ENCODE data around the gene RAB4B.
"Not testable (repeated sequence)": the region's sequence is repeated elsewhere in the genome, so short reads cannot be mapped to it uniquely, and the experiment has no call there.

The RAB4B gene

DNA sequence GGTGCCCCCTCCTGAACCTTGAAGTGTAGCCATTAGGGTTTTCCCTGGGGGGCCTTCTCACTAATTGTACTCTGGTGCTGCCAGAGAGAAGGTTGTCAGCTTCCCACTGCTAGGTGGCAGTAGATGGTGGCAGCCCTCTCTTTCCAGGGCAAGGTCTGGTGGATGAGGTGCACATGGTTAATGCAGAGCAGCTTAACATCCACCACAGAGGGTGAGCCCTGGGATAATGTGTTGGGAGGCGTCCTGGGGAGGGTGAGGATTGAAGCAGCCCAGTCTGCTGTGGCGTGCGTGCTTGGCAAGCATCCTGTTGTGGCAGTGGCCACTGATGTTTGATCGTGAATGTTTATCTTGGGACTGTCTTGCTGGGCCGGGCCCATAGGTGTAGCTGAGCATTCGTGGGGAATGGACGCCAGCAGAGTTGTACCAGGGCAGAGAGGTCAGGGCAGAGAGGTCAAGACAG, 26.8 kb downstream of the RAB4B start:
- peak; percentile 34 for DNase-seq

DNA sequence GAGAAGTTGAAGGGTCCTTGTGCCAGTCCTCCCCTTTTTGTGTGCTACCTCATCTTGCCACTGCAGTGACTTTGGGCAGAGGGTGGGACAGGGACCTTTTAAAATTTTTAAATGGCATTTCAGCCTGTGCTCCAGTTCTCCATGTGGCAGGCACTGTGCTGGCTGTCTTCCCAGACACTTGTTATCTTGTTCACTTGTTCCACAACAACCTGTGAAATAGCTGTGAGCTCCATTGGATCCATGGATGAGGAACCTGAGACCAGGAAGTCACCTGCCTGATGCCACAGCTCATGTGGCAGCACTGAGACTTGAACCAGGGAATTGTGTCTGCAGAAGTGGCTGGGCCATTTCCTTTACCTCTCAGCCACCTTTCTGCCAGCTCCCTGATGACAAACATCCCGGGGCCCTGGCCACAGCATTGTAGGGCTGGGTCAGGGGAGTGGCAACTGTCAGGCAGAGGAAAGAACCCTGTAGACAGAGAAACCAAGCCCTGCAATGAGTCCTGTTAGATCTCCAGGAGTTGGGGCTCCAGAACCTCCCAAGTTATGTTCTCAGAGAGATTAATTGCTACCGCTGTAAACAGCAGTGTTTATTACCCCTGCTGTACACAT, 27.3 kb downstream of the RAB4B start:
- DNase-seq = no peak

DNA sequence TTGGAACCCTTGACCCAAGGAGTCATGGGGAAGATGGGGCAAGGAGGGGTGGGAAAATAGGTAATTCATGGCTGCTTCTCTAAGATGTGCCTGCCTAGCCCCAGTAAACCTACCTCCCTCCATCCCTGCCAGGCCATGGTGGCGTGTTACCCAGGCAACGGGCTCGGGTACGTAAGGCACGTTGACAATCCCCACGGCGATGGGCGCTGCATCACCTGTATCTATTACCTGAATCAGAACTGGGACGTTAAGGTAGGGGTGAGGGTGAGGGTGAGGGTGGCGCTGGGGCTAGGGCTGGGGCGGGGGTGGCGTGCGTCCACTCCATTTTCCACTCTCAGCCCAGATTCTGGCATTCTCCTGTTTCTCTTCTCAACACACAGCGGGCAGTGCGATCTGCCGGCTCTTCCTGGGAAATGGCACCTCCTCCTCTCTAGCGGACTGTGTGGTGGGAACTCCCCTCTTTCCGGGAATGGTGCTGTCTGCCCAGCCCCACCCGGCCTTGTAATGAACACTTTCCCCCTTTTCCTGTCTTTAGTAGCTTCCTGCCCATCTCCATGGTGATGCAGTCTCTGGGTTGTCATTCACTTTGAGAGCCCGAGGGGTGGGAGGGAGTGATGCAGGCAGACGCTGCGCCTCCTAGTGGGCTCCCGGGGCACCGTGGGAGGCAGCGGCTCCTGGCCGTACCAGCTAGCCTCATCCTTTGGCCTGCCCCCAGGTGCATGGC, 28.5 kb downstream of the RAB4B start:
- DNase-seq = peak; percentile 99

DNA sequence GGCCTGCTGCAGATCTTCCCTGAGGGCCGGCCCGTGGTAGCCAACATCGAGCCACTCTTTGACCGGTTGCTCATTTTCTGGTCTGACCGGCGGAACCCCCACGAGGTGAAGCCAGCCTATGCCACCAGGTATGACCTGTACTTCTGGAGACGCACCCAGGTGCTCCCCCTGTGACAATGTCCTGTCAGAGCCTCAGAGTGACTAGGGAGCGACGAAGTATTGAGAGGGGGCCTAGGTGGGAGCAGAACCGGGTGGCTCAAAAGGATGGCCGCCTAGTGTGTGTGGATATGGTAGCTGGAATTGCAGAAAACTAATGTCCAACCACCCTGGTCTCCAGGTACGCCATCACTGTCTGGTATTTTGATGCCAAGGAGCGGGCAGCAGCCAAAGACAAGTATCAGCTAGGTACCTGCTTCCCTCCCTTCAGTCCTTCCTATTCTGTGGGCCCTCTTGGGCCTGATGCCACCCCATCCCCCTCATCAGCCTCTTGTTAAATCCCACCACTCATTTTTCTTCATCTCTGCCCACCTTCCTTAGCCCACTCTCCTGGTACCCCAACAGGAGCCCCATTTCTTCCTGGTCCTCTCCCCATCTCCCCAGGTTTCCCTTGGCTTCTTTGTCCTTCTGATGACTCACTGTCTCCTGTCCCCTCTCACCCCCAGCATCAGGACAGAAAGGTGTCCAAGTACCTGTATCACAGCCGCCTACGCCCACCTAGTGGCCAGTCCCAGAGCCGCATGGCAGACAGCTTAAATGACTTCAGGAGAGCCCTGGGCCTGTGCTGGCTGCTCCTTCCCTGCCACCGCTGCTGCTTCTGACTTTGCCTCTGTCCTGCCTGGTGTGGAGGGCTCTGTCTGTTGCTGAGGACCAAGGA, 29.3 kb downstream of the RAB4B start:
- peak; percentile 43 for DNase-seq

DNA sequence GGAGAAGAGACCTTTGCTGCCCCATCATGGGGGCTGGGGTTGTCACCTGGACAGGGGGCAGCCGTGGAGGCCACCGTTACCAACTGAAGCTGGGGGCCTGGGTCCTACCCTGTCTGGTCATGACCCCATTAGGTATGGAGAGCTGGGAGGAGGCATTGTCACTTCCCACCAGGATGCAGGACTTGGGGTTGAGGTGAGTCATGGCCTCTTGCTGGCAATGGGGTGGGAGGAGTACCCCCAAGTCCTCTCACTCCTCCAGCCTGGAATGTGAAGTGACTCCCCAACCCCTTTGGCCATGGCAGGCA, 29.9 kb downstream of the RAB4B start:
- DNase-seq = no peak

DNA sequence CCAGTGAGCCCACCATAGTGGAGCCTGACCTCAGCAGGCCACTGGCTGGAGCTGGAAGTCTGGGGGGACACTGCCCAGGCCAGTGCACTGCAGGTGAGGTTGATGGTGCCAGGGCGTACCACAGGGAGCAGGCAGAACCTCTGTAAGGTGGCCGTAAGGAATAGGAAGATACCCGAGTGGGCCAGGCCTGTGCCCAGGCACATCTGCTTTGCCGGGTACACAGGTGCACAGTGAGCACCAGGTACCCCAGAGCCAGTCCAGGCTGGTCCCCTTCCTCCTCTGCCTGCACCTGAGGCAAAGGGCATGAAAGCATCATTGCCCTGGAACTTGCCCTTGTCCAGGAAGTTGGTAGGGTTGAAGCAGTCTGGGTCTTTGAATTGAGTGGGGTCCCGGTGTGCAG, 30.4 kb downstream of the RAB4B start:
- DNase-seq = no peak

DNA sequence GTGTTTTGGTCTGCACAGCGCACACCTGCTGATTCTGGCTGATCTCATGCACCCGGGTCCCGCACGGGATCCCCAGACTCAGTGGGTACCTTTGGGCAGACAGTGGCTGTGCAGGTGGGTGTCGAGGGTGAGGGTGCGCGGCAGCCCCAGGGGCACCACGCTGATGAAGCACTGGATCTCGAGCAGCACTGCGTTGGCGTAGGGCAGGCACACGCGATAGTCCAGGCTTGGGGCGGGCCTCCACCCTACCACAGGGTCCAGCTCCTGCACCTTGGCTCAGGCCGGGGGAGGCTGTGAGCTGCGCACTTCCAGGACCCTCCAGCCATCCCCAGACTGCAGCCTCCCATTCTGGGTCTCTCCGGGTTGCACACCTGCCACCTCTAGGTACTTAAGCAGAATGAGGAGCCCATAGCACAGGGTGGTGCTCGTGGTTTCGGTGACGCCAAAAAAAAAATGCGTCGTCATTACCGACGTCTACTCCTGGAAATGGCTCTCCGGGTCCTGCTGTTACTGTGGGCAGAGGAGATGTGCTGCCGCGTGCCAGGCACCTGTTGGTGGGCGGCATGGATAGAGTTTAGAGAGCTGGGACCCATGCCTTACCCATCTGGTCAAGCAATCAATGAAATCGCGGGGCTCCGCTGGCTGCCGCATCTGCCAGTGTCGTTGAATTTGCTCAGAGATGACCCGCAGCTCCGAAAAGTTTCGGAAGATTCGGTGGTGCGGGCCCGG, 31.5 kb downstream of the RAB4B start:
- DNase-seq = no peak

DNA sequence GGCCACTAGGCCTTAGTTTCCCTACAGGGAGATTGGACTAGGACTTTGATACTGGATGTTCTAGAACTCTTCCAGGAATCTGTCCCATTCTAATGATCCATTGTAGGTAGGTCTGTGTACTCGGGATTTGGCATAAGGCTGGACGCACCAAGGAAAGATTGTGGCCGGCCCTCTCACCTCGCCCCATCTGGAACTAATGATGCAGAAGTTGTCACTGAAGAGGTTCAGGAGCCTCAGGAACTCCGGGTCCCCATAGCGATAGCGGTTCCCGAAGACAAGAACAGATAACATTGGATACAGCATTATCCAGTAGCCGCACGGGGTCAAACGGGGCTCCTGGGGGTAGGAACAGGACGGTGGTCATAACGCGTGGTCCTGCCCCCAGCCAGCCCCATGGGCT, 32.1 kb downstream of the RAB4B start:
- DNase-seq = no peak

DNA sequence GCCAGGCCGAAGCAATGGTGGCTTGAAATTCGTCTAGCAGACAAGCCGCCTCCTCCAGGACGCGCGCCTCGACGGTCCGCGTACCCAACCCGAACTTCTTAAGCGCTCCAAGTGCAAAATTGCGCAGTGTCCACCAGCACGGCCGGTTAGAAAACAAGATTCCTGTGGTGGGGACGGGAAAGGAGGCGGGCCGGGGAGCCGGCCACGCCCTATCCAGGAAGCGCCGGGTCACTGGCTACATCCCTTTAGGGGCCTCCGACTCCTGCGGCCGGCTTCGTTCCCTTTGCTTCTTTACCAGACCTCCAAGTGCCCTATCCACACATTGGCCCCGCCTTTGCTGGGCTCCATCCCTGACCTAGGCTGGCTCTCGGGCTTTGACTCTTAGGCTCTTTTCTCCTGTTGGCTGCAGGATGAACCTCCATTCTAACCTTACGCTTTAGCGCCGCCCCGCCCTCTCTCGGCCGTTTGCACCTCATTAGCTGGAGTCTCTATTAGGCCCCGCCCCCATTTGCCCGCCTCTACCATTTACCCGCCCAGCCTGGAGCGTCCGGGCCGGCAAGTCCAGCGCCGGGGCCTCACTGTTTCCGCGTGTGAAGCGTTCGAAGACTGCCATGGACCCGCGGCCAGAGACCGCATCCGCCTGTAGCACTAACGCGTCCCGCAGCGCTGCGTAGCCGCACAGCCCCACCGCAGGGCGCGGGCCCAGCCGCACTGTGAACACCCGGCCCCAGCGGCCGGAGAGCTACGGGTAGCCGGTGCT, 32.8 kb downstream of the RAB4B start:
- DNase-seq = peak; percentile 79

DNA sequence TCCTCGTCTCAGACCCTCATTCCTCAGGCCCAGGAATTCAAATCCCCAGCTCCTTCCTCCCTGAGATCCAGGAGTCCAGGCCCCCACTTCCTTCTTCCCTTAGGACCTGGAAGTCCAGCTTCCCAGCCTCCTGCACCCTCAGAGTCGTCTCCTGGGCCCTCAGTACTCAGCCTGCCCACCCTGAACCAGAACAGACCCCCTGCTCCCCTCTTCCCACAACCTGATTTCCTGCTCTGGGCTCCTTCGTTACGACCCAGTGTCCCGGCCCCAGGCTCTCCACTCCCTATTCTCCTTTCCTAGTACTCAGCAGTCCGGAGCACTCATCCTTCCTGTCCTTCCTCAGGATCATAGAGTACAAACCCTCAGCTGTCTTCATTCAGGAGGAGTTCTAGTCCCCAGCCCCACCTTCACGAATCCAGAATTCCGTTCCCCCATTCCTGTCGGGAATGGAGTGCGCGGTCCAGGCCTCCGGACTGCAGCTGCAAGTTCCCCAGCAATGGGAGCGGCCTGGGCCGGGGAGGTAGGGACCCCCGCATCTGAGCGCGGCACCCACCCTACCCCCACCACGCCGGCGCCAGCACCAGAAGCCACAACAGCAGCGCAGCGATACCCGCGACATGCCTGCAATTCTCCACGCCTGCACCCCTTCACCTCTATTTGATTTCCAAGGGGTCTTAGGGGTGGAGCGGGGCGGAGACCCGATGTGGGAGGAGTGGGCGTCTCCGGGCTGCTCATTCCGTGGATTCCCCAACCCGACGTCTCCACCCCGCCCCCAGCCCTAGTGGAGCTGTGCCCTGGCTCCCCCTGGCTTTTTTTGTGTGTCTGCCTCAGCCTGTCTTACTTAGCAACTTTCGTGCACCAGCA, 33.7 kb downstream of the RAB4B start:
- DNase-seq = peak; percentile 44

DNA sequence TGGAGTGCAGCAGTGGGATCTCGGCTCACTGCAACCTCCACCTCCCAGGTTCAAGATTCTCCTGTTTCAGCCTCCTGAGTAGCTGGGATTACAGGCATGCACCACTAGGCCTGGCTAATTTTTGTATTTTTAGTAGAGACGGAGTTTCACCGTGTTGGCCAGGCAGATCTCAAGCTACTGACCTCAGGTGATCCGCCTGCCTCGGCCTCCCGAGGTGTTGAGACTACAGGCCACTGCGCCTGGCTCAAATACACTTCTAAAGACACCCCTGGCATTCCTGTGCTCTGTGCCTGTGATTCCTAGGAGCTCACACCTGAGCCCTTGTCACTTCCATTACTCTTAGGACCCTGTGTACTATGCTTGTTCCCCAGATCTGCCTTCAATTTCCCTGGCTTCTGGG, 34.5 kb downstream of the RAB4B start:
- not testable (repeated sequence) for DNase-seq

DNA sequence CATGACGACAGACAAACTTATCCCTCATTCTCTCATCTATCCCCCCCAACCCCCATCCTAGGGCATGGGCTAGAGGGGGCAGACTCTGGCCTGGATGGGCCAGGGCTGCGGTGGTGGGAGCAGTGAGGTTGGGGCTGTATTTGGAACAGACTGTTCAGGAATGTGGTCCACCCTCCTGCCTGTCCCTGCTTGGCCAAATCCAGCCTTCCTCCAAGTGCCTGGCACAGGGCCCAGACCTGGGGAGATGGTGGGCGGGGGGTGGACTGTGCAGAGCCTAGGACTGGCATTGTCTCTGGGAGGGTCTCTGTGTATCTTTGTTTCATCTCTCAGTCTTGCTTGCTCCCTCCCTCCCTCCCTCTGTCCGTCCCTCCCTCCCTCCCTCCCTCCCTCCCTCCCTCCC, 35.1 kb downstream of the RAB4B start:
- DNase-seq = no peak

DNA sequence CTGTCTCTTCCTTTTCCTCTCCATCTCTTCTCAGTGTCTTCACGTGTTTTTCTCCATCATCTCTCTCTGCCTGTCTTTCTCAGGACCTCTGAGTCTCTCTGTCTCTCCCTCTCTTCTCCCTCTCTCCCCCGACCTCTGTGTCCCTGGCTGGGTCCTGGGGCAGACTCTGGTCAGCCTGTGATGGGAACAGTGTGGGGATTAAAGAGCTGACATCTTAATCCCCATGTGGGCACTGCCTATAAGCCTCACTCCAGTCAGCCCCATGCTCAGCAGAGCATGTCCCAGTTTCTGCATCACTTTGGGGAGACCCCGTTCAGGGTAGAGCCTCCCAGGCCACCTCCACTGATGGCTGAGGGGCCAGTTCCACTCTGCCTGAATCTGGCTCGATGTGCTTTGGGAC, 37.2 kb downstream of the RAB4B start:
- no peak for DNase-seq

DNA sequence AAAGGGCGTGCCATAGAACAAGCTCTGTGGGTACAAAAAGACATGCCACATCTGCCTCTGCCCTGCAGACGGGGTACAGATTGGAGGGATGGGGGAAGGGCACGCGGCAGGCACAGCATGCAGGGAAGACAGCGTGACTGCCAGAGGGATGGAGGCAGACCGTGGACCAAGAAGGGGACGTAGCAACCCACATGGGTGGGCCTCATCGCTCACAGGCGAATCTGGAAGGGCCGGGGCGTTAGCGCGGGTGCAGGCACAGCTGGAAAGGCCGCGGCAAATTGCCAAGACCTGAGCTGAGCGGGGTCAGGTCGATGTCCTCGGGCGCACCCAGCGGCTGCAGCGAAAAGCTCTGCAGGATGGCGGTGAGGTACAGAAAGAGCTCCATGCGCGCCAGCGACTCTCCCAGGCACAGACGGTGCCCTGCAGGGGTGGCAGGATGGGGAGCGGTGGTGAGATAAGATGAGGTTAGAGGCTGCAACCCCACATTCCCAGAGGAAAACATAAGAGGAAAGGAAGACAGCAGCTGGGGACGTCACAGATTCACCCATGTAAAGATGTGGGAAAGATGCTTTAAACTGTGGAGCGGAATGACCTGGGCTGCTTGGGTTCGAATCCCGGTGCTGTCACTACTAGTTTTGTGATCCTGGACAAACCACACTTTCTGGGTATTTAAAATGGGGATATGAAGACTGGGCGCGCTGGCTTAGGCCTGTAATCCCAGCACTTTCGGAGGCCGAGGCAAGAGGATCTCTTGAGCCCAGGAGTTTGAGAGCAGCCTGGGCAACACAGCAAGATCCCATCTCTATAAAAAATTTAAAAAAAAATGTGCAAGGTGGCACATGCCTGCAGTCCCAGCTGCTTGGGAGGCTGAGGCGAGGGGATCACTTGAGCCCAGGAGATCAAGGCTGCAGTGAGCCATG, 40.7 kb downstream of the RAB4B start:
- DNase-seq = peak; percentile 81

DNA sequence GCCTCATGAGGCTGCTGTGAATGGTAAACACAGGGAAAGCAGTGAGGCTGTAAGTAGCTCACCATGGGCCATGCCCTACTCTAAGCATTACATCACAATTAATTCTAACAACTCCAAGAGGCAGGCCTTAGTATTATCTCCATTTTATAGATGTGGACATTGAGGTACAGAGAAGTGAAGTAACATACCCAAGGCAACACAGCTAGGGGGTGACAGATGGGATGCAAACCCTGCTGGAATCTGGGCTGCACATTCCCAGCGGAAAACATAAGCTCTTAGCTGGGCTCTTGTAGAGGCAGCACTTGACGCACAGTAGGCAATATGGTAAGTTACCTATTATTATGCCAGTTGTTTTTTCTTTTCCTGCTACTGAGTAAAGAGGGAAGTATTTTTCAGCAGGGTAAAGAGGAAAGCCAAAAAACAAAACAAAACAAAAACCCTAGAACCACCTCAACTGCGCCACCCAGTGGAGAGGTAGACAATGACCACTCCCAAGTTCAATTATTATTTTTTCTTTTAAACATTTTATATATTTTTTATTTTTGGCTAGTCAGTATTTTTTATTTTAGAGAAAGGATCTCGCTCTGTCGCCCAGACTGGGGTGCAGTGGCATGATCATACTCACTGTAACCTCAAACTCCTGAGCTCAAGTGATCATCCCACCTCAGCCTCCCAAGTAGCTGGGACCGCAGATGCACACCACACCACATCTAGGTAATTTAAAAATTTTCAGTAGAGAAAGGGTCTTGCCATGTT, 41.6 kb downstream of the RAB4B start:
- DNase-seq = peak; percentile 62

DNA sequence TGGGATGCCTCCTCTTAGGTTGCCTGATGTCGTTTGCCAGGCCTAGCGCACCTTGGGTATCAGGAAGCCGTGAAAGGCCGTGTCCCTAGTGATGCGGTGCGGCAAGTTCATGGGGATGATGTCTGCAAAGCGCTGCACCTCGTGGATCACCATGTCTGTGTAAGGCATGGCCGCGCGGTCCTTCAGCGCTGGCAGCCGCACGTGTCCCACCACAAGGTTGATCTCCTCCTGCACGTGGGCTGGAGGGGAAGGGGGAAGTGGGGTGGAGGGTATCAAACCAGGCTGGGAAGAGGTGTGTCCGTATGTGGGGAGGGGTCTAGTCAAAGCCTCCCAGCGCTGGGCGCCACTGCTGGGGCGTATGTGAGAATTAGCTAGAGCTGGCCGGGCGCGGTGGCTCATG, 44.1 kb downstream of the RAB4B start:
- no peak for DNase-seq

DNA sequence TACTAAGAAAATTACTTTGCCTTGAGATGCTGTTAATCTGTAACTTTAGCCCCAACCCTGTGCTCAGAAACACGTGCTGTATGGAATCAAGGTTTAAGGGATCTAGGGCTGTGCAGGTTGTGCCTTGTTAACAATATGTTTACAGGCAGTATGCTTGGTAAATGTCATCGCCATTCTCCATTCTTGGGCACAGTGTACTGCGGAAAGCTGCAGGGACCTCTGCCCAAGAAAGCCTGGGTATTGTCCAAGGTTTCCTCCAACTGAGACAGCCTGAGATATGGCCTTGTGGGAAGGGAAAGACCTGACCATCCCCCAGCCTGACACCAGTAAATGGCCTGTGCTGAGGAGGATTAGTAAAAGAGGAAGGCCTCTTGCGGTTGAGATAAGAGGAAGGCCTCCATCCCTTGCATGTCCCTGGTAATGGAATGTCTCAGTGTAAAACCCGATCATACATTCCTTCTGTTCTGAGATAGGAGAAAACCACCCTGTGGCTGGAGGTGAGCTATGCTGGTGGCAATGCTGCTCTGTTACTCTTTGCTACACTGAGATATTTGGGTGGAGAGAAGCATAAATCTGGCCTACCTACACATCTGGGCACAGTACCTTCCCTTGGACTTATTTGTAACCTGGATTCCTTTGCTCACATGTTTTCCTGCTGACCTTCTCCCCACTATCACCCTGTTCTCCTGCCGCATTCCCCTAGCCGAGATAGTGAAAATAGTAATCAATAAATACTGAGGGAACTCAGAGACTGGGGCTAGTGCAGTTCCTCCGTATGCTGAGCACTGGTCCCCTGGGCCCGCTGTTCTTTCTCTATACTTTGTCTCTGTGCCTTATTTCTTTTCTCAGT, 44.9 kb downstream of the RAB4B start:
- DNase-seq = not testable (repeated sequence)

DNA sequence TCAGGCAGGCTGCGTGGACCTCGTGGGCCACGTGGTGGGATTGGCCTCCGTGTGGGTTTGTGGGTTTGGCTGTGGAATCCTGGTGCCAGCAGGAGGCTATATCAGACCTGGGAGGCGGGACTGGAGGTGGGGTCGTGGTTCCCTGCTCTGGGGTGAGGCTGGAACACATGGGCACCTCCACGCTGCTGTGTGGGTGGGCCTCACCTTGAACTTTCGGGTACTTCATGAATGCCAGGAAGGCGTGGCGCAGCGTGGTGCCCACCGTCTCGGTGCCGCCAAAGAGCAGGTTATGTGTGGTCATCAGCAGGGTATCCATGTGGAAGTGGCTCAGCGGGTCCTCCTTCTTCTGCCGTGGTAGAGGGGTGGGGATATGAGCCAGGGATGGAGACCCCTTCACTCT, 46.9 kb downstream of the RAB4B start:
- DNase-seq = not testable (repeated sequence)

Measured in NCI-H69 (cell line).